SK-N-SH treated with all-trans-retinoic acid at 6 μM for 48 hours (cell line): ENCODE results near the gene FOXC1.

Experiments used
- ATAC-seq: fragments of 200-7000 bp; cut with Tn5 transposase; 3 replicates; pipeline ENCODE4 v1.9.1; 2020; ENCODE audit warnings: mild to moderate bottlenecking, moderate library complexity
- ARNTL ChIP-seq: fragments of 450-650 bp; formaldehyde crosslinking; IDR thresholded peaks from 2 replicates; pipeline ENCODE4 v1.5.0; 2020; ENCODE audit warnings: low read depth, mild to moderate bottlenecking, moderate library complexity, borderline replicate concordance
- CREB5 ChIP-seq: fragments of 250-450 bp; sonication (Bioruptor Pico); IDR thresholded peaks from 2 replicates; pipeline ENCODE4 v1.5.1; 2020; ENCODE audit warnings: low read depth, mild to moderate bottlenecking, moderate library complexity
- CSDC2 ChIP-seq: fragments of 250-450 bp; sonication (Bioruptor Pico); IDR thresholded peaks from 2 replicates; pipeline ENCODE4 v1.5.0; 2020; ENCODE audit warnings: mild to moderate bottlenecking, moderate library complexity
- CSRNP3 ChIP-seq: fragments of 250-450 bp; sonication (Bioruptor Pico); IDR thresholded peaks from 2 replicates; pipeline ENCODE4 v1.5.1; 2021; ENCODE audit warnings: mild to moderate bottlenecking, moderate library complexity
- ESRRG ChIP-seq: fragments of 250-450 bp; sonication (Bioruptor Pico); IDR thresholded peaks from 2 replicates; pipeline ENCODE4 v1.6.1; 2021; ENCODE audit warnings: mild to moderate bottlenecking
- GLIS3 ChIP-seq: fragments of 250-450 bp; sonication (Bioruptor Pico); IDR thresholded peaks from 2 replicates; pipeline ENCODE4 v1.5.0; 2020; ENCODE audit warnings: mild to moderate bottlenecking, moderate library complexity
- ISL1 ChIP-seq: fragments of 250-450 bp; sonication (Bioruptor Pico); IDR thresholded peaks from 2 replicates; pipeline ENCODE4 v2.1.2; 2022; ENCODE audit warnings: mild to moderate bottlenecking, moderate library complexity
- OSR1 ChIP-seq: fragments of 250-450 bp; sonication (Bioruptor Pico); IDR thresholded peaks from 2 replicates; pipeline ENCODE4 v1.8.0; 2022; ENCODE audit warnings: moderate library complexity, mild to moderate bottlenecking, inconsistent platforms
- PATZ1 ChIP-seq: fragments of 250-450 bp; sonication (Bioruptor Pico); IDR thresholded peaks from 2 replicates; pipeline ENCODE4 v1.8.0; 2020; ENCODE audit warnings: mild to moderate bottlenecking, moderate library complexity, borderline replicate concordance
- POU6F1 ChIP-seq: fragments of 250-450 bp; sonication (Bioruptor Pico); IDR thresholded peaks from 2 replicates; pipeline ENCODE4 v1.8.0; 2021; ENCODE audit warnings: low read depth, mild to moderate bottlenecking, moderate library complexity, borderline replicate concordance
- PPARA ChIP-seq: fragments of 250-450 bp; sonication (Bioruptor Pico); IDR thresholded peaks from 2 replicates; pipeline ENCODE4 v1.5.0; 2020; ENCODE audit warnings: mild to moderate bottlenecking, borderline replicate concordance
- RARB ChIP-seq: fragments of 250-450 bp; sonication (Bioruptor Pico); IDR thresholded peaks from 2 replicates; pipeline ENCODE4 v1.8.0; 2021; ENCODE audit warnings: mild to moderate bottlenecking, moderate library complexity
- SNAI2 ChIP-seq: fragments of 250-450 bp; sonication (Bioruptor Pico); IDR thresholded peaks from 2 replicates; pipeline ENCODE4 v1.5.0; 2020; ENCODE audit warnings: mild to moderate bottlenecking, moderate library complexity
- TCF4 ChIP-seq: fragments of 250-450 bp; sonication (Bioruptor Pico); IDR thresholded peaks from 2 replicates; pipeline ENCODE4 v1.8.0; 2021; ENCODE audit warnings: mild to moderate bottlenecking, moderate library complexity, borderline replicate concordance
- TOX ChIP-seq: fragments of 250-450 bp; sonication (Bioruptor Pico); IDR thresholded peaks from 2 replicates; pipeline ENCODE4 v1.8.0; 2021; ENCODE audit warnings: mild to moderate bottlenecking, moderate library complexity, borderline replicate concordance
- TSHZ2 ChIP-seq: fragments of 250-450 bp; sonication (Bioruptor Pico); IDR thresholded peaks from 2 replicates; pipeline ENCODE4 v1.5.0; 2020; ENCODE audit warnings: mild to moderate bottlenecking, moderate library complexity
- ZFP3 ChIP-seq: fragments of 250-450 bp; sonication (Bioruptor Pico); IDR thresholded peaks from 2 replicates; pipeline ENCODE4 v1.5.0; 2020; ENCODE audit warnings: mild to moderate bottlenecking, moderate library complexity
- ZFP30 ChIP-seq: fragments of 450-650 bp; formaldehyde crosslinking; IDR thresholded peaks from 2 replicates; pipeline ENCODE4 v1.5.0; 2022; ENCODE audit warnings: mild to moderate bottlenecking, moderate library complexity
- ZNF565 ChIP-seq: fragments of 450-650 bp; formaldehyde crosslinking; conservative IDR thresholded peaks from 2 replicates; pipeline ENCODE4 v1.5.0; 2020; ENCODE audit warnings: low read depth, mild to moderate bottlenecking, moderate library complexity
- ZNF70 ChIP-seq: fragments of 450-650 bp; formaldehyde crosslinking; IDR thresholded peaks from 2 replicates; pipeline ENCODE4 v1.5.0; 2020; ENCODE audit warnings: mild to moderate bottlenecking, moderate library complexity
- ZNF8 ChIP-seq: fragments of 450-650 bp; formaldehyde crosslinking; IDR thresholded peaks from 2 replicates; pipeline ENCODE4 v1.5.0; 2020; ENCODE audit warnings: mild to moderate bottlenecking, moderate library complexity

Gene FOXC1

GRCh38 chr6:1624058-1624850, 14.5 kb downstream of the FOXC1 start (continued):
- TF ChIP-seq CREB5 (CRISPR knock-in tag) (no peak), PATZ1 (CRISPR knock-in tag) (no peak), ZNF8 (CRISPR knock-in tag) (no peak), GLIS3 (CRISPR knock-in tag) (no peak), PPARA (no peak), SNAI2 (CRISPR knock-in tag) (no peak), ZNF565 (no peak), ESRRG (CRISPR knock-in tag) (no peak), TOX (CRISPR knock-in tag) (no peak)

GRCh38 chr6:1624851-1625781, 15.4 kb downstream of the FOXC1 start:
- ATAC-seq: 0 out of 3 replicates have a peak, but pooled peaks have one; percentile 23
- no peak for TF ChIP-seq ZNF70 (CRISPR knock-in tag)
- no peak for TF ChIP-seq ISL1 (CRISPR knock-in tag)
- TF ChIP-seq ARNTL: no peak
- no peak for TF ChIP-seq TCF4 (CRISPR knock-in tag)
- no peak for TF ChIP-seq PPARA

GRCh38 chr6:1625794-1626435, 16.2 kb downstream of the FOXC1 start:
- ATAC-seq: no peak
- TF ChIP-seq CSDC2: no peak
- no peak for TF ChIP-seq ZFP30 (CRISPR knock-in tag)
- no peak for TF ChIP-seq TCF4 (CRISPR knock-in tag)
- TF ChIP-seq TSHZ2 (CRISPR knock-in tag): no peak
- TF ChIP-seq RARB: no peak
- no peak for TF ChIP-seq GLIS3 (CRISPR knock-in tag)
- TF ChIP-seq CREB5 (CRISPR knock-in tag): no peak
- TF ChIP-seq ESRRG (CRISPR knock-in tag): no peak
- no peak for TF ChIP-seq ZNF70 (CRISPR knock-in tag)
- no peak for TF ChIP-seq PATZ1 (CRISPR knock-in tag)
- no peak for TF ChIP-seq SNAI2 (CRISPR knock-in tag)
- no peak for TF ChIP-seq POU6F1 (CRISPR knock-in tag)
- no peak for TF ChIP-seq ZNF565
- no peak for TF ChIP-seq TOX (CRISPR knock-in tag)
- TF ChIP-seq ZFP3 (CRISPR knock-in tag): no peak
- TF ChIP-seq CSRNP3: no peak
- TF ChIP-seq ISL1 (CRISPR knock-in tag): no peak
- no peak for TF ChIP-seq PPARA
- no peak for TF ChIP-seq ARNTL
- no peak for TF ChIP-seq OSR1 (CRISPR knock-in tag)
